ENCODE measurements around the gene SMLR1.

DNA sequence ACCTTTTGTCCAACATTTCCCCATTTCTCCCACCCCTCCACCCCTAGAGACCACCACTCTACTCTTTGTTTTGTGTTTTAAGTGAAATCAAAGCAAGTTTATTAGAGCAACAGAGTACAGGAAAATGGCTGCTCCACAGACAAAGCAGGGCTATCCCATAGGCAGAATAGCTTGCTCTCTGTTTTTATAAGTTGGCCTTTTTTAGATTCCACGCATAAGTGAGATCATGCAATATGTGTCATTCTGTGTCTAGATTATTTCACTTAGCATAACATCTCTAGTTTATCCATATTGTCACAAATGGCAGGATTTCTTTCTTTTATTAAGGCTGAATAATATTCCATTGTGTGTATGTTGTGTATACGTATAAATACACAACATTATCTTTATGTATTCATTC lies 30.1 kb upstream of the SMLR1 start:
- TF ChIP-seq, protein P1, sequence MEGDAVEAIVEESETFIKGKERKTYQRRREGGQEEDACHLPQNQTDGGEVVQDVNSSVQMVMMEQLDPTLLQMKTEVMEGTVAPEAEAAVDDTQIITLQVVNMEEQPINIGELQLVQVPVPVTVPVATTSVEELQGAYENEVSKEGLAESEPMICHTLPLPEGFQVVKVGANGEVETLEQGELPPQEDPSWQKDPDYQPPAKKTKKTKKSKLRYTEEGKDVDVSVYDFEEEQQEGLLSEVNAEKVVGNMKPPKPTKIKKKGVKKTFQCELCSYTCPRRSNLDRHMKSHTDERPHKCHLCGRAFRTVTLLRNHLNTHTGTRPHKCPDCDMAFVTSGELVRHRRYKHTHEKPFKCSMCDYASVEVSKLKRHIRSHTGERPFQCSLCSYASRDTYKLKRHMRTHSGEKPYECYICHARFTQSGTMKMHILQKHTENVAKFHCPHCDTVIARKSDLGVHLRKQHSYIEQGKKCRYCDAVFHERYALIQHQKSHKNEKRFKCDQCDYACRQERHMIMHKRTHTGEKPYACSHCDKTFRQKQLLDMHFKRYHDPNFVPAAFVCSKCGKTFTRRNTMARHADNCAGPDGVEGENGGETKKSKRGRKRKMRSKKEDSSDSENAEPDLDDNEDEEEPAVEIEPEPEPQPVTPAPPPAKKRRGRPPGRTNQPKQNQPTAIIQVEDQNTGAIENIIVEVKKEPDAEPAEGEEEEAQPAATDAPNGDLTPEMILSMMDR (IDR thresholded peaks at IDR 0.05): no peak
- TF ChIP-seq ZFX (IDR thresholded peaks at IDR 0.05; ENCODE audit: borderline replicate concordance): no peak

Measured in 22Rv1 (cell line).